ENCODE results near the gene ARHGEF18.
"Not testable (repeated sequence)": the region's sequence is repeated elsewhere in the genome, so short reads cannot be mapped to it uniquely, and the experiment has no call there.

The ARHGEF18 gene

GRCh38 chr19:7348587-7349230, at the start of gene ARHGEF18:
ARHGEF18 (plus strand) TSS chr19:7348937; CDS start chr19:7362891, 13,954 bp downstream.
- no peak for DNase-seq

GRCh38 chr19:7301525-7301924, 47.2 kb upstream of the ARHGEF18 start:
- no peak for DNase-seq

- DNase-seq, result no peak
These were observed 45.3 kb upstream of the ARHGEF18 start for GRCh38 chr19:7303470-7303869.

GRCh38 chr19:7304200-7304599, 44.5 kb upstream of the ARHGEF18 start:
- DNase-seq, result no peak

GRCh38 chr19:7307590-7308218, 41.0 kb upstream of the ARHGEF18 start:
- no peak for DNase-seq

- DNase-seq, result not testable (repeated sequence)
These were observed 40.4 kb upstream of the ARHGEF18 start for GRCh38 chr19:7308327-7308726.

- no peak for DNase-seq
These were observed 36.8 kb upstream of the ARHGEF18 start for GRCh38 chr19:7311911-7312310.

GRCh38 chr19:7312816-7313215, 35.9 kb upstream of the ARHGEF18 start:
- DNase-seq, result no peak

GRCh38 chr19:7318176-7318575, 30.6 kb upstream of the ARHGEF18 start:
- DNase-seq, result no peak

- DNase-seq, result no peak
These were observed 22.4 kb upstream of the ARHGEF18 start for GRCh38 chr19:7326105-7326877.

- DNase-seq, result no peak
These were observed 20.9 kb upstream of the ARHGEF18 start for GRCh38 chr19:7327802-7328201.

- no peak for DNase-seq
These were observed 20.1 kb upstream of the ARHGEF18 start for GRCh38 chr19:7328647-7329046.

- no peak for DNase-seq
These were observed 17.3 kb upstream of the ARHGEF18 start for GRCh38 chr19:7331446-7331845.

- DNase-seq, result no peak
These were observed 15.3 kb upstream of the ARHGEF18 start for GRCh38 chr19:7333198-7334118.

- no peak for DNase-seq
These were observed 12.3 kb upstream of the ARHGEF18 start for GRCh38 chr19:7336321-7336973.

- no peak for DNase-seq
These were observed 11.2 kb upstream of the ARHGEF18 start for GRCh38 chr19:7337380-7338194.

- DNase-seq, result peak; percentile 59
These were observed 7.5 kb upstream of the ARHGEF18 start for GRCh38 chr19:7340959-7341837.

- DNase-seq, result no peak
These were observed 6.6 kb upstream of the ARHGEF18 start for GRCh38 chr19:7342143-7342542.

- no peak for DNase-seq
These were observed 2.2 kb upstream of the ARHGEF18 start for GRCh38 chr19:7346488-7346971.

GRCh38 chr19:7346997-7347396, 1.7 kb upstream of the ARHGEF18 start:
- DNase-seq, result not testable (repeated sequence)
